HG03039 (cell line): ENCODE measurements around the gene SHFL.
A peak's percentile ranks its signal among the peaks of the same experiment; 100 is the strongest.

Experiments
- ATAC-seq: cut with Tn5 transposase; IDR thresholded peaks from one replicate; pipeline ENCODE4 v1.9.1; 2021; ENCODE audit warnings: mild to moderate bottlenecking, moderate library complexity; ENCODE audit not compliant: unreplicated experiment

Gene SHFL

DNA sequence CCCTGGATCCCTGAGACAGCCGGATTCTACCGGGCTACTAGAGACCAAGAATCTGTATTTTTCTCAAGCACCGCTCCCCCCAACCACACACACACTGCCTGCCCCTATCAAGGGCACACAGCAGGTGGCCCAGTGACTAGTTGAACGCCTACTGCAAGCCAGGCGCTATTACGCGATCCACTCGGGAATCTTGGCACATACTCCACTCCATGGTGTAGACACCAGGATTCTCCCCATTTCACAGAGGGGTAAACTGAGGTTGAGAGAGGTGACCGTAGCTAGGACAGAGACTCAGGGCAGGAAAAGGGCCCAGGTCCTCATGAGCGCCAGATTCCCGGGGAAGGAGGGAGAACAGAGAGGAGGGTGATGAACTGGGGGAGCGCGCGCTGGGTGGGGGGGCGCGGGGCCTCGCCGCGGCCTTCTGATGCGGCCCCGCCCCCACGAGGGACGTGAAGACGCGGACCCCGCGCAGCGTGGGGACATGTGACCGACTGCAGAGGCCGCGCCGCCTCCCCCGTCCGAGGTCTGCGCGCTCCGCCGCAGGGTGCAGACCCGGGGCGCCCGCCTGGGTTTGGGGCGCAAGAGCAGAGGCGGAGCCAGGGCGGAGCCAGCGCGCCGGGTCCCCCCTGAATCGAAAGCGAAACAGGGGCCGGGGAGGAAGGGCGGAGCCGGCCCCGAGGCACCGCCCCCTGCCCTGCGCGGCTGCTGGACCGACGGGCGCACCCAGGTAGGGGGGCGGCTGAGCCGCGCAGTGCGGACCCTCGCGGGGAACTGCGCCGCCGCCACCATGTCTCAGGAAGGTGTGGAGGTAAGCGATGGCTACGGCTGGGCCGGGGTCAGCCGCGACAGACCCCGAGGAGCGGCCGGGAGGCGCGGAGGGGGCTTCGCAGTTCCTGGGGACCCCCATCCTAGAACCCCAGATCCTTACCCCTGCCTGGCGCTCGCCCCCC, at the start of gene SHFL:
Gene SHFL (plus strand): TSS at position 677 of the 950 bp plus-strand sequence. CDS start 111 bp downstream, at position 788.
- peak; percentile 70 for ATAC-seq

DNA sequence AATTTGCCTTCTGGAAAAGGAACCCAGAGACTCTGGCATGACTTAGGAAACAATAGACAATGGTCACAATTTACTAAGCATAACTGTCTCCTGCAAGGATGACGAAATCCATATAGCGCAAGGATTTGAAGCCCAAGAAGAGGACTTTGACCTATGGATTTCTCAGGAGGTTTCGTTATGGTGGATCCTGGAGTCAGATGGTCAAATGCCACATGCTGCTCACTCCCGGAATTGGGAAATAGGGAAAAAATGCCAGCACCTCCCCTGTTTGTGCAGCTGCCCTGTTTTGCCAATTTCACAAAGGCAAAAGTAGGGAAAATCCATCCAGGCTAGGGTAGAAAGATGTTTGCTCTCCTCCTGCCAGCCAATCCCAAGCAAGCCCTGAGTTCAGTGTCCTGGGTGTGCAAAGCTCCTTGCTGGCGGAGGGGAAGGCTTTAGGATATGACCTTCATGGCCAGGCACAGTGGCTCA, 49.5 kb upstream of the SHFL start:
- ATAC-seq = no peak

DNA sequence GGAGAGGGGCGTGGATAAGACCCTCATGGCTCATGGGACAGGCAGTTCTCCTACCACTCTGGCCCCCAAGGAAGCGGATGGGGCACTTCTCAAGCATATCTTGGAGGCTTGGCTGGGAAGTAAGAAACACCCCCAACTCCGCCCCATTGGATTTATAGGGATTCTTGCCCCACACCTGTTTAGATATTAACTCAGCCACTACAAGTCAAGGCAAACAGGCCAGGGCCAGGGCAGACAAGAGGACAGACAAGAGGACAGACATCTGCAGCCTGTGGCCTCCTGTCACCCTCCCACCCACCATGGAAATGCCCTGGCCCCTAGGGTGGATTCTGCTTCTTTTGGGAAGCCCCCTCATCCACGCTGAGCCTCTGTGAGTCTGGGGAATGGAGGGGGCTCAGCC, 48.8 kb upstream of the SHFL start:
- no peak for ATAC-seq

DNA sequence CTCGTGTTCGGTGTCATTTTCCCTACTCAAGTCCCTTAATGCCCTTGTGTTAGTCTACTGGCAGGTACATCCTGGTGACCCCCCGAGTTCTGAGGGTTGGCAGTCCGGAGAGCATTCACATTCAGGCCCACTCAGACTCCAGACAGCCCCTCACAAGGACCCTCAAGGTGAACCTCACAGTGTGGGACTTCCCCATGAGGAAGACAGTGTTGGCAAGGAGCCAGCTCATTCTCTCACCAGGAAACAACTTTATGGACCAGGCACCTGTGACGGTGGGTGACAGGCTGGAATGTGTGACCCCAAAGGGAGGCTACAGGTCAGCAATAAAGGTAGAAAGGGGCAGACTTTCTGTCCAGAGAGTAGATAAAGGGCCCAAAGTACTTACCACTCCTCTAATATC, 48.3 kb upstream of the SHFL start:
- ATAC-seq = no peak

DNA sequence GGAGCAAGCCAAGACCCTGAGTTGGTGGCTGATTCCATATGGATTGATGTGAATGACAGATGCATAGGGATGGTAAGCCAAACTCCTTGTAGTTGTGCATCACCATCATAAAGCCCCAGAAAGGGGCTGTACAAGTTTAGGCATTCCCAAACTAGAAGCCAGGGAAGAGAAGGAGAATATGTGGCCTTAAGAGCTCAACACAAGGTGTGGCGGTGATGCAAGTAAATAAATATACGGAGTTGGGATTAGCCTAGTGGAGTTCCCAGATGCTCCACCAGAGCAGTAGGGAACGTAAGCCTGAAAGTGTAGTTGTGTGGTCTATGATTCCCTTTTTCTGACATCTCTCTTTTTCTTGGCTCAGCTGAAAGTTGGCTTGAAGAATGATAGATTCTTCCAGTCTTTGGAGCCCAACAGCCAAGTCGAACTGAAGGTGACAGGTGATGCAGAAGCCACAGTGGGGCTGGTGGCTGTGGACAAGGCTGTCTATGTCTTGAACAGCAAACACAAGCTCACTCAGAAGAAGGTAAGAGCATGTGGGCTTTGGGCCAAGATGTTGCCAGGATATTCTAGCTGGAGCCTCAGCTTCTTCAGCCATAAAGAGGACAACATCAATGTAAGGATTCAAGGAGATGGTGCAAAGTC, 42.7 kb upstream of the SHFL start:
- ATAC-seq = no peak

DNA sequence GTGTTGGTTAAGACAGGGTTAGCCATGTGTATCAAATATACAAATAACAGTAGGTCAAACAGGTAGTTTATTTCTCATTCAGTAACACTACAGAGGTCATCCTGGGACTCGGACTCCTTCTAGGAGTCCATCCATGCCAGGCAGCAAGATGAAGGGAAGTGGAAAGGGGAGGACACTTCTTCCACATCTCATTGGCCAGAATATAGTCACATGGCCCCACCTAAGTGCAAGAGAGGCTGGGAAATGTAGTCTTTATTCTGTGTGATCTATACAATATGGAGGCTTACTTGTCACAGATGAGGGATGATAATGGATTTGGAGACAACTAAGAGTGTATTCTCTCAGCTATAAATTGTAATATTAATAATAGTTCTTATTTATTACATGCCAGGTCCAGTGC, 41.7 kb upstream of the SHFL start:
- ATAC-seq = no peak

DNA sequence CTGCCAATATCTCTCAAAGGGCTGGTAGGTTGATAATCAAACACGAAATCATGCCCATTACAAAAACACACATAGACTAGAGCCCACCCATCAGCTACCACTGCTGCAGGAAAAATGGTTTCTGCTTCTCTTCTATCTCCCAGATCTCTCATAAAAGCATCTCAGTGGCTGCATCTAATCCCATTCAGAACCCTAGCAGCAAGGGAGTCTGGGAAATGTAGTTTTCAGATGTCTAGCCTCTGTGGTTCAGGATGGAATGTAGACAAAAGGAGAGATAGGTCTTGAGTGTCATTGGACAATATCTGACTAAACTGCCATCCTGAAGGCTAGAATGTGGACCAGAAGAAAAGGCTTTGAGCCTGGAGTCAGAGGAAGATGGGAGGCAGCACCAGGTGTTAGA, 40.7 kb upstream of the SHFL start:
- ATAC-seq = no peak

DNA sequence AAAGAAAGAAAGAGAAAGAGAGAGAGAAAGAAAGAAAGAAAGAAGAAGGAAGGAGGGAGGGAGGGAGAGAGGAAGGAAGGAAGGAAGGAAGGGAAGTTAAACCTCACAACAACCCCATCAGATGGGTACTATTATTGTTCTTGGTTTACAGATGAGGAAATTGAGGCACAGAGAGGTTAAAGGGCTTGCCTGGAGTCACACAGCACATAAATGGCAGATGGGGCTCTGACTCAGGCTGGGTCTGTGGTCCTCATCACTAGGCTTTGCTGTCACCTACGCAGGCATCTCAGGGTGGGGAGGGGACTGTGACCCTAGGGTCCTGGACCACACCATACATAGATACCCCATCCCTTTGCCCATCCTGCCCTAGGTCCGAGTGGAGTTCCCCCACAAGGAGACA, 36.5 kb upstream of the SHFL start:
- ATAC-seq = no peak

DNA sequence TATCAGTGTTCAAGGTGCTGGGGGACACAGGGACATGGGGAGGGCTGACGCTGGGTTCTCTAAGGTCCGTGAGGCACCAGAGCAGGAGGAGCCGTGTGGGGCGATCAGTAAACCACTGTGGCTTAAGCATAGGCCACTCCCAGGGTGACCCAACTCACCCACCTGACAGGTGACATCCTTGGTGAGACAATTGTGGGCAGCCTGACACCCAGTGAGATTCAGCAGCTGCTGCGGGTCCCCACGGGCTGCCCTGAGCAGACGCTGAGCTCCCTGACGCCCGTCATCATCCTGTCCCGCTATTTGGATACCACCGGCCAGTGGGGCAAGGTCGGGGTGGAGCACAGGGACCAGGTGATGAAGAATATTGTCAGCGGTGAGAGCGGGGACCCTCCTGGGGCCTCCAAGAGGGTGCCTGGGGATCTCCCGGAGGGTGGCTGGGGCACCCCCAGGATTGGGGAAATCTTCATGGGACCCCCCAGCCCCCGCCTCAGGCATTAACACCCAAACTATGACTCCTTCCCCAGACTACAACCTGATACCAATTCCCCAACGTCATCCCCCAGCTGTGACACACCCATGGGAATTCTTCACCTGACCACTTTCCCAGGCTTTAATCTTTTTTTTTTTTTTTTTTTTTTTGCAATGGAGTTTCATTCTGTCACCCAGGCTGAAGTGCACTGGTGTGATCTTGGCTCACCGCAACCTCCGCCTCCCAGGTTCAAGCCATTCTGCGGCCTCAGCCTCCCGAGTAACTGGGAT, 33.3 kb upstream of the SHFL start:
- no peak for ATAC-seq

DNA sequence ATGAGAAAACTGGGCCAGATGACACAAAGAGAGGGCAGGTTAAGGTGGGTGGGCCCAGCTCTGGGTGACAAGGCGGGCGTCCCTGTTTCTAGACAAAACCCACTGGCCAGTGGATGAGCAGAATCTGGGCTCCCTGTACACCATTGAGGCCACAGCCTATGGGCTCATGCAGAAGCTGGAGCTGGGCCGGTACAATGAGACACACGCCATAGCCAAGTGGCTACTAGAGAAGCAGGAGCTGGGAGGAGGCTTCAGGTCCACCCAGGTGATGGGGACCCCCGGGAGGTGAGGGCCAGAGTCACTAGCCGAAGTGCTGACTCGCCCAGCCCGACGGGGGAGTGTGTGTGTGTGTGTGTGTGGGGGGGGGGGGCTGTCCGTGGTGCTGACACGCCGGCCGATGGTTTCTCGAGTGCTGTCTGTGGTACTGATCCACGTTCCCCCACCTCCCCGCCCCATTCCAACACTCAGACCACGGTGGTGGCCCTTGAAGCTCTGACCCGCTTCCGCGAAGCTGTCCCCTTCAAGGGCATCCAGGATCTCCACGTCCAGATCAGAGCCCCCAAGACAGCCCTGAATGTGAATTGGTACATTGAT, 24.3 kb upstream of the SHFL start:
- no peak for ATAC-seq

DNA sequence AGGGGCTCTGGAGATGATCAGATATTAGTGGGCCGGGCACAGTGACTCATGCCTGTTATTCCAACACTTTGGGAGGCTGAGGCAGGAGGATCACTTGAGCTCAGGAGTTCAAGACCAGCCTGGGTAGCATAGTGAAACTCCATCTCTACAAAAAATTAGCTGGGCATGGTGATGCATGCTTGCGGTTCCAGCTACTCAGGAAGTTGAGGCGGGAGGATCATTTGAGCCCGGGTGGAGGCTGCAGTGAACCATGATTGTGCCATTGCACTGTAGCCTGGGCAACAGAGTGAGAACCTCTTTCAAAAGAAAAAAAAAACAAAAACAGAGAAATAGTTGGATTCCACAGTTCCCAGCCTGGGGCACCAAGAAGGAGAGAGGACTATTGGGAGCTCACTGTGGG, 17.9 kb upstream of the SHFL start:
- no peak for ATAC-seq

DNA sequence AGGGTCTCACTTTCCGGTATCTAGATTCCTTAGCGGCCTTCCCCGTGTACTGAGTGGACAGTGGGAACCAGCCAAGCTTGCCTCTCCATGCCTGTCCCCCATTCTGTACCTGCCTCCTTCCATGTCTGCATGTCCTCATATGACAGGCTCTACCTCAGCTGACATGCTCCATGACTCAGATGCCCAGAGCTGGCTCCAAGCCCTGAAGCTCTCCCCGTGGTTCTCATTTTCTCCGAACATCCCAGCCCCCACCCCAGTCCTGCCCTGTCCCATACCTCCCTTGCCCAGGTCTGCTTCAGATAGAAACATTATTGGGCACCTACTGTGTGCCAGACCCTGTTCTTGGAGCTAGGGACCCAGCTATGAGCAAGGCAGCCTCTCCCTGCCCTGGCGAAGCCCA, 17.1 kb upstream of the SHFL start:
- ATAC-seq = no peak

DNA sequence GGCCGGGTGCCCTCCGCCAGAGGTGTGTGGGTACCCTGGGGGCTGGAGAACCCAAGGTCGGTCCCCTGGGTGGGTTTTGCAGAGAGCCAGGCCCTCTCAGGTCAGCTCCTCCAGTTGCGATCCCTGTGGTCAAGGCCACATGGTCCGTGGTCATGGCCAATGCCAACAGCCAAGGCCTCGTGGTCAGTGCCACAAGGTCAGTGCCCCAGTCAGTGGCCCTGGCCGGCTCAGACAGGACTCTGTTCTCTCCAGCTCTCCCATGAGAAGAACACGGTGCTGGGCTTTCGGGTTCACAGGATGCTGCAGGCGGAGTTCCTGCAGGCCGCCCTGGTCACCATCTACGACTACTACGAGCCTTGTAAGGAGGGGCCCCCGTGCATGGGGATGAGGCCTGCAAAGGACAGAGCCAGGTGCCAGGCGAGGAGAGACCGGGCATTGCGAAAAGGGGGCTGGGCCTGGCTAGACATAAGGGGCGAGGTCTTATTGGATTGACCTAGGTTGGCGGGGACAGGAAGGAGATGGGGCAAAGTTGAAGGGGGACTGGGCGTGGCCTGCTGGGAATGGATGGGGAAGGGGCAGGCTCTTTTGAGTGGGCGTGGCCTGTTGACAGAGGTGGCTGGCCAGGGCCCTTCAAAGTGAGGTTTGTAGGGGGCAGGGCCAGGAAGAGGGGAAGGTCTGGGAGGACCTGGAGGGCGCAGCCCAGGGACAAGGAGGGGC, 15.2 kb upstream of the SHFL start:
- no peak for ATAC-seq

DNA sequence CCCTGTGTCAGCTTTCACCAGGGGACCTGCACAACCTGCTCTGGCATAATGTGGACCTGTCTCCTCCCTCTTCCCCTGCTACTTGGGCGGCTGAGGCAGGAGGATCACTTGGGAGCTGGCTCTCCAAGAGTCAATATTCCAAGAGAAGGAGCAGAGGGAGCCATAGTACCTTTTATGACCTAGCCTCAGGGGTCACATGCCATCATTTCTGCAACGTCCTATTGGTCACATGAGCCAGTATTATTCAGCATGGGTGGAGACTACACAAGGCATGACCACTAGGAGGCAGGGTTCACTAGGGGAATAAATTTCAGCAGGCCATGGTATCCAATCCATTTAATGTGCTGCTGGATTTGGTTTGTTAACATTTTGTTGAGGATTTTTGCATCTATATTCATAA, 12.0 kb upstream of the SHFL start:
- ATAC-seq = no peak

DNA sequence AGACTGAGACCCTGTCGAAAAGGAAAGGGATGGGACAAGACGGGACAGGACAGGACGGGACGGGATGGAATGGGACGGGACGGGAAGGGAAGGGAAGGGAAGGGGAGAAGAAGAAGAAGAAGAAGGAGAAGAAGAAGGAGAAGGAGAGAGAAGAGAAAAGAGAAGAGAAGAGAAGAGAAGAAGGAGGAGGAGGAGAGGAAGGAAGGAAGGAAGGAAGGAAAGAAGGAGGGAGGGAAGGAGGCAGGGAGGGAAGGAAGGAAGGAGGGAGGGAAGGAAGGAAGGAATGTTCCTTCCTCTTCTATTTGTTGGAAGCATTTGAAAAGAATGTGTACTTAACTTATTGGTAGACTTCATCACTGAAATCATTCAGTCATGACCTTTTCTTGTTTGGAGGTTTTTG, 9.6 kb upstream of the SHFL start:
- ATAC-seq = no peak

DNA sequence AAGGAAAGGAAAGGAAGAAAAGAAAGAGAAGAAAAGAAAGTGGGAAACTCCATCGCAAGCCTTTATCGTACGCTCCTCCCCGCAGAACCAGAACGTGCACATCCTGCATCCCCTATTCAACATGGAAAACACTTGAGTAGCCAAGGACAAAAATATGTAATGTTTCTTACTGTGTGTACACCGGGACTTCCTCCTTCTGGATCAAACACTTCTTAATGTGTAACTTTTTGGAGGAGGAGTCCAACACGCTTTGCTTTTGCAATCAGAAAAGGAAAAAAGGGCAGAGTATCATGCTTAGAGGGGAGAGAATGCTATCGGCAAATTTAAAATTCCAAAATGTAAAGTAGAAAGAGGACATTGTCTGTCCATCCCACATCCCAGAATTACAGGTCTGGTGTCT, 7.8 kb upstream of the SHFL start:
- ATAC-seq = no peak

DNA sequence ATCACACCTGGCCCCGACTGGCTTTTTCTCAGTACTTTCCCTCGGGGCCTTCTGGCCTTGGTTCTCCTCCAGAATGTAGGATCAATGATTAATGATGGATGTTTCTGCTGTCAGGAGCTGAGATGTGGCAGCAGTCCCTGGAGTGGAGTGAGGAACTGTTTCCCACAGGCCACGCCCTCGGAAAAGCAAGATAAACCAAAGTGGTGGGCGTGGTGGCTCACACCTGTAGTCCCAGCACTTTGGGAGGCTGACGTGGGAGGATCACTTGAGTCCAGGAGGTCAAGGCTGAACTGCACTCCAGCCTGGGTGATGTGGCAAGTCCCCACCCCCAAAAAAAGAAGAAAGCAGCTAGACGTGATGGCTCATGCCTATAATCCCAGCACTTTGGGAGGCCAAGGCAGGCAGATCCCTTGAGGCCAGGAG, 7.1 kb upstream of the SHFL start:
- ATAC-seq = no peak

DNA sequence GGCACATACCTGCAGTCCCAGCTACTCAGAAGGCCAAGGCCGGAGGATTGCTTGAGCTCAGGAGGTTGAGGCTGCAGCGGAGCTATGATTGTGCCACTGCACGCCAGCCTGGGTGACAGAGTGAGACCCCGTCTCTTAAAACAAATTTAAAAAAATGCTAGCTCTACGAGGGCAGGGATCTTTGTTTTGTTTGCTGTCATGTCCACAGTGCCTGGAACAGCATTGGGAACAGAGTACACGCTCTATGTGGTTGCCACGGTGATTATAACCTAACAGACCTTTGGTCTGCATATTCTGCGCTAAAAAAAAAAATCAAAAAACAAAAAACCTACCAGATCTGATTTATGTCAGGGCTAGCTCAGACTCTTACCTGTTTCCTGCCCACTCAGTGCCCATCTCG, 2.2 kb upstream of the SHFL start:
- ATAC-seq = no peak

DNA sequence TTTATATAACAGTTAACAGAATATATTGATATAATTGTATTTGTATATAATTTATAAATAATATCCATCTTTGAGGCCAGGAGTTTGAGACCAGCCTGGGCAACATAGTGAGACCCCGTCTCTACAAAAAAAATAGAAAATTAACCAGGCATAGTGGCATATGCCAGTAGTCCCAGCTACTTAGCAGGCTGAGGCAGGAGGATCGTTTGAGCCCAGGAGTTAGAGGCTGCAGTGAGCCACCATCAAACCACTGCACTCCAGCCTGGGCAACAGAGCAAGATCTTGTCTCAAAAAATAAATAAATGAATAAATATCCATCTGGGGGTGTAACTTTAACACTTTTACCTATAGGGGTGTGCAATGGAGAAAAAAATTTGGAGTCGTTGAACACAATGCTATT, 1.3 kb upstream of the SHFL start:
- no peak for ATAC-seq

DNA sequence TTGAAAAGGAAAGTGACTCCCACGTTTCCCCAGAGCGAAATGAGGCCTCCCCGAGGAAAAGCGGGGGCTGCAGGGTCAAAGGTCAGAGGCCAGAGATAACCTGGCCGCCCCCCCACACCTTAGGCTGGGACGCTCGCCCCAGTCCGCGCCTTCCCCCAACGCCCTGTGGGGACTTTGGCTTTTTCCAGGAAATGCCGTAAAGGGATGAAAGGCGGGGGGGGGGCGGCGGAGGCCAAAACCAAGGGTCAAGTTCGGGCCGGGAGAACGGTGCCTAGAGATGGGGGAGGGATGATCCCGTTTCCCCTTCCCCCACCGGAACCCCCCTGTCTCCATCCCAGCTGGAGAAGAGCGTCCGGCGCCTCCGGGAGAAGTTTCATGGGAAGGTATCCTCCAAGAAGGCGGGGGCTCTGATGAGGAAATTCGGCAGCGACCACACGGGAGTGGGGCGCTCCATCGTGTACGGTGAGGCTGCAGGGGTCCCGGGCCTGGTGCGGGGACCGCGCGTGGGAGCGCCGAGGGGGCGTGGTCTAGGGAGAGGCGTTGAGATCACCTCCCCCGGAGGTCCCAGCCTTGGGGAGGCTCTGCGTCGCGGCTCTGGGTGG, 575 bp downstream of the SHFL start:
- ATAC-seq = no peak
